GM21717 (cell line): ENCODE measurements around the gene ERC2.

Experiments used
- ATAC-seq: cut with Tn5 transposase; IDR thresholded peaks from one replicate; pipeline ENCODE4 v1.9.1; 2021; ENCODE audit warnings: mild to moderate bottlenecking, moderate library complexity; ENCODE audit not compliant: unreplicated experiment

ERC2 gene

DNA sequence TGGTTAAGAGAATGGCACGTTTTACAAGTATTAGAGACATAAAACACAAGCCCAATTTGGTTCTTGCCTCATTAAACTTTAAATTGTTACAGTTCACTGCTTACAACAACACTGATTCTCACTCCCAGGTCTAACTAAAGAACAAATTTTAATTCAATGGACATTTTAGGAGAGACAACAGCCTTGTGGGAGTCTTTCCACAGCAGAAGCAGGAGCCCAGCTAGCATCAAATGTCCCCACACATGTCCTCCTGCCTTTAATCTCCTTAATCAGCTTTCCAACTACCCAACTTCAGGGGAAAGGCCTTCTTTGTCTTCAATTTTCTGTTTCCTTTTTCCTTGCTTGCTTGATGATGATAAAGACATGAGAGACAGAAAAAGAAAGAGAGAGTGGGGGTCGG, 693.4 kb downstream of the ERC2 start:
- no peak for ATAC-seq

DNA sequence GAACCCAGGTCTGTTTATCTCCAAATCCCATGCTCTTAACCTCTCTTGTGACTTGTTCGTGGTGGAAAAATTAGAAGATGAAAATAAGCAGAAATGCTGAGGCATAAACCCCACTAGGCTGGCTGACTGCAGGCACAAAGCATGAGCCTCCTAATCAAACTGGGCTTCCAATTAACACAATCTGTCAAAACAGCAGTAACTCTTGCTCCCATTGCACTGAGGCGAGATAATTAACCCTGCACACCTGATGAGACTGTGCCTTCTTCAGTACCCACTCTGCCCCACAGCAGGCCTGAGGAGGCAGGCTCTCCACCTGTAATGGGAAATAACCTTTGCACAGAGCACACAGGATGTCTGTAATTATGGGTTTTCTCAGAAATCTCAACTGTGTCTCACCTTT, 696.8 kb downstream of the ERC2 start:
- ATAC-seq, result no peak

DNA sequence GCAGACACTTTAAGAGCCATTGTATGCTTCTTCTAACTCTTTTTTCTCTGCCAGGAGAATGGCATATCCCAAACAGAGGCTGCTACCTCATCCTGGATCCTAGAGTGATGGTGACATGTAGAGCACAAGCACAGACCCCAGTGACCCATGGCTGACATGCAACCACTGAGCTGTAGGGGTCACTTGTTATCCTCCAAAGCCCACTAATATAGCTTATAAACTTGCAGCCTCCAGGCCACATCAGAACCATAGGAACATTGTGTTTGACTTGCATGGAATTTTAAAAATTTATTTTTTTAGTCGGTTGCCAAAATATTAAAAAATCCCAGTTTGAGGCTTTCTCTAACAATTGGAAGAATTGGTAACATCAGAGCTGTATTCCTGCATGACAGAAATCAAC, 698.2 kb downstream of the ERC2 start:
- no peak for ATAC-seq

DNA sequence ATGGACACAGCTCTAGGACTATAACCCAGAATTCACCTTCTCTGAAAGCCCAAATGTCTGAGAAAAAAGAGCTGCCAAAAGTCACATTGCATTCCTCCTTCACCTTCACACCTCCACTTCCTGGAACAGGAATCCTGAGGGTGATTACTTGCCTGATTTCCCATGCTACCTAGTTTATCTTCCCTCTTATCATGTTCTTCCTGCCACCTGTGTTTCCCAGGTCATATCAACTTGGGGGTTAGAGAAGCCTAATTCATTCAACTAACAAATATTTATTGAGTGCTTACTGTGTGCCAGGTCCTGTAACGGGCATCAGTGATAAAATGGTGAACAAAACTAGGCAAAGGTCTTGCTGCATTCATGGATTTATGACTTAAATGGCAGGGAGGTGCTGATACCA, 701.5 kb downstream of the ERC2 start:
- no peak for ATAC-seq

DNA sequence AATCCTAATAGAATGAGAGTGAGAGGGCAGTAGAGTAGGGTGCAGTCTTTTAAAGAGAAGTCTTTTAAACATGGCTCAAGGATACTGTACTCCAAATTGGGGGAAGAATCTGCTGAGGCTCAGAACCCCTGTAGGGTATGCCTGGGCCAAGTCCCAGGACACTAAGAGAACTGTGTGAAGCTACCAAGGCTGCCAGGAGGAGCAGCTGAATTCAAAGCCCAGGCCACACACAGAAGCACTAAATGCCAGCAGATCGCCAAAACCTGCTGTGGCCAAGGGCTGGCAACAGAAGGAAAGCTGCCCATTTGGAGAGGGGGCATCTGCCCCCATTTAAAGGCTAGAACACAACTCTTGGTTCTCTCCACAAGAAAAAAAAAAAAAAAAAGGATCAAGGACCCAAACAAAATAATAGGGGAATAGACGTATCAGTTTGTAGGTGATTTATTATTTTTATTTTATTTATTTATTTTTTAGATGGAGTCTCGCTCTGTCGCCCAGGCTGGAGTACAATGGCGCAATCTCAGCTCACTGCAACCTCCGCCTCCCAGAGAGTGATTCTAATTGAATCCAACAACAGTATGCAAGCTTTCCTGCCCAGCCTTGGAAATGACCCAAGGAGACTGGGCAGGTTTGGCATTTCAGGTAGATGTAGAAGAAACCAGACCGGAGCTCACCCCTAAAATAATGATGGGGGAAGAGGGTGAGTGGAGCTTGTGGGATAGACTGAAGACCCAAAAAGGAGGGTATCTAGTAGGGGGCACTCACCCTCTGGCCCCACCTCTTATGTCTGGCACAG, 702.2 kb downstream of the ERC2 start:
- no peak for ATAC-seq

DNA sequence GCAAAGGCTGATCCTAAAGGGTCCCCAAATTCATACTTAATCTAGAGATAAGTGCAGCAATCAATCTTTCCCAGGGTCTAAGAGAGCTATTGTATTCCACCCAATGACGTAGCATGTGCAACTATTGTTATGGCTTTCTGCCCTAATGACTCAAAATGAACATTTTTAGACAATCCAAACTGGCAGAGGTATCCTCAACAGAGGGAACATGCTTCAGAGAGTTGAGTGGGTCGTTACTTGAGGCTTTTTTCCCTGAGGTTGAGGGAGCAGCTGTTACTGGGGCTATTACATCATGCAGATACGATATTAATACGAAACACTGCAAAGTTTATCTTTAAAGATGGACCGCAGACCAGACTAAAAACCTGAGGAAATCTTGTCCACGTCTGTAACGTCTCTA, 702.9 kb downstream of the ERC2 start:
- no peak for ATAC-seq

DNA sequence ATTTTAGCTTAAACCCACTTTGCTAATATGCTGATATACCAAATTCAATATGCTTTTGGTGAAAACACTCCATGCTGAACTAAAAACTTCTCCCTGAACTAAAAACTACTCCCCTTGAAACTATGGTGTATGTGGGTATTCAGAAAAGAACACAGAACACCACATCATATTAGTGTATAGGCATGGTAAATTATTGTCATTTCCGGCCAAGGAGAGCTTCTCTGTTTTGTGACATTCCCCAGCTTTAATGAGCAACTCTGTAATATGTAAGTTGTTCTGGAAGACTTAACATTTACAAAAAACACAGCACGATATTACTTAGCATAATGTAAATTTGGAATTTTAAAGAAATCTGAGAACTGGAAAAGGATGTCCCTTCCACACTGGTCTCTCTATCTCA, 711.3 kb downstream of the ERC2 start:
- ATAC-seq, result no peak

DNA sequence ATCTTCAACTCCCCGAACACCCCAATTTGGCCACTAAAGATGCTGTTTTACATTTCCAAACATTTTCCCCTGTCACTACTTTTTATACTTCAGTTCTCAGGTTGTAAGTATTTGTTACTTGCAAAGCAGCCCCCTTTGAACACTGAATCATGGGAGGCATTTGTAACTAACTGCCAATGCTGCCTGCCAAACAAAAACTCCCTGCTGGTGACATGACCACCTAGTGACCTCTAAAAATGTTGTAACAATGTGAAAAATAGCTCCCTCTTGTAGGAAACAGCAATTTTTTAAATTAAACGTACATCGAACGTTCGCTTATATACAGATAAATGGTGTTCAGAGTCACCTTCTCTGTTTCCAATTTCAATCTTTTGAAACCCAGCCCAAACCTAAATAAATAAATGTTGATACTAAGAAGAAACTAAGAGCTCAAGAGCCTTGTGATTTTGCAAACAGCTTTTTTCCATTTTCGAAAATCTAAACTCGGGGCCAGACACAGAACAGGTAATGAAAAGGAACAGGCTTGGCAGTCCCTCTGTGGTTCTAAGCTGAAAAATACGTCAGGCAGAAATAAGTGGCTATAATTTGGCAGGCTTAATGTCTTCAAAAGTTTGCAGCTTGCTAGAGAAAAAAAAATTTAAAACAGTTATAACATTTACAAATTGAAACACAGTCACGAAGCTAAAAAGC, 712.6 kb downstream of the ERC2 start:
- no peak for ATAC-seq

DNA sequence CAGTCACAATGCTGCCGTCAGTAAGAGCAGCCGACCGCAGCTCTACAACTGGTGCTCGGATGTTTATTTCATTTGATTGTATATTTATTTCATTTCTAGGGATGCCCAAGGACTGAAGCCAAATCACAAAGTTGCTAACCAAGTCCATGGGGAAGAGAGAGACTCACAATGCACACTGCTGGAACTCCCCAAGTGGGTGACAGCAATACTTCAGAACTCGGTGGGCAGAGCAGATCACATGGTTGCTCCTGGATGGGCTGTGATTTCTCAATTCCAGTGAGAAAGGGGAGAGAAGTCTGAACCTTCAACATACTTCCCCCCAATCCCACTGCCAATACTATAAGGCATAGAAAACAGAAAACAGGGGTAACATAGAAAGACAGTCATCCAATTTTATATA, 715.4 kb downstream of the ERC2 start:
- ATAC-seq, result no peak

DNA sequence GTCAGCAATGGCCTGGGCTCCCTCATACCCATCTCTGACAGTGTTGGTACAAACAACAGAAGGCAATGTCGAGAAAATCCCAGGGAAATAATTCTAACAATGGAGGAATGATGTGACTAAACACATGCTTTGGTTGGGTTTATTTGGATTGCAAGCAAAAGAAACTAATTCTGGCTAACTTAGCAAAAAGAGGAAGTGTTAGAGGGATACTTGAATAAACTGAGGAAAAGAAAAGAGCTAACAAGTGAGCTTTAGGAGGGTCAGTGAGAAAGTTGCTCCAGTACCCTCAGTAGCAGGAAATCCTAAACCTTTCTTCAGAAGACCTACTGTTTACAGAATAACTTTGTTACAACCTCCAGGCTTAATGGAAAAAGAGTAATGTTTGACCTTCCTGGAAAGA, 716.5 kb downstream of the ERC2 start:
- ATAC-seq, result no peak

DNA sequence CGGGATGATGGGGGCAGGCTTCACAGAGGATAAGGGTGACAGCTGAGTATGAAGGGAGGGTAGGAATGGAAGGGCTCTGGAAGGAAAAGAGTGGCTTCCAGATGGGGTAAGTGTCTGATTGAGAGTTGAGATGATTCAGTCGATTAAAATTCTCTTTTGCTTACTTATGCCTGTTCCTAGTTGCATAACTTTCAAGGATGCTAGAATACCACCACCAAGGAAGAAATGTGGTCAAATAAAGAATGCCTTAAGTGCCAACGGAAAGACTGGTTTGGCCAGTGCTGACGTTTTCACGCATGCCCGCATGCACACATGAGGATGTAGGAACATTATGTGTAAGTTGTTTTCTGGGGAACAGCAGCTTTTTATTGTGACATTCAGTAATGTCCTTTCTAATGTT, 717.7 kb downstream of the ERC2 start:
- ATAC-seq, result no peak

DNA sequence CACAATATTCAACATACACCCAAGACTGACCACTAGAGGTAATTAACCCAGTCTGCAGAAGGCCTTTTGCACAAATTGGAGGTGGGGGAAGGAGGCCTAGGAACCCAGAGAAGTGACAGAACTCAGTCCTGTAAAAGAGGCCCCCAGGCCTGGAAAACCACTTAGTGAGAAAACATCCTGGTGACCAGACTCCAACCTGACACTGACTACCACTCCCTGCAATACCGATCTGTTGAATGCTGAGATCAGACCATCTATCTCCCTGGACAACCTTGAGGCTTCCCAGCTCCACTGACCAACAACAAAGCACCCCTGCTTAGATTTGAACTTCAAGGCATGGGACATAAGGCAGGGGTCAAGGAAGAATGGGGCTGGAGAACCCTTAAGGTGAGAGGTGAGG, 719.2 kb downstream of the ERC2 start:
- ATAC-seq, result no peak

DNA sequence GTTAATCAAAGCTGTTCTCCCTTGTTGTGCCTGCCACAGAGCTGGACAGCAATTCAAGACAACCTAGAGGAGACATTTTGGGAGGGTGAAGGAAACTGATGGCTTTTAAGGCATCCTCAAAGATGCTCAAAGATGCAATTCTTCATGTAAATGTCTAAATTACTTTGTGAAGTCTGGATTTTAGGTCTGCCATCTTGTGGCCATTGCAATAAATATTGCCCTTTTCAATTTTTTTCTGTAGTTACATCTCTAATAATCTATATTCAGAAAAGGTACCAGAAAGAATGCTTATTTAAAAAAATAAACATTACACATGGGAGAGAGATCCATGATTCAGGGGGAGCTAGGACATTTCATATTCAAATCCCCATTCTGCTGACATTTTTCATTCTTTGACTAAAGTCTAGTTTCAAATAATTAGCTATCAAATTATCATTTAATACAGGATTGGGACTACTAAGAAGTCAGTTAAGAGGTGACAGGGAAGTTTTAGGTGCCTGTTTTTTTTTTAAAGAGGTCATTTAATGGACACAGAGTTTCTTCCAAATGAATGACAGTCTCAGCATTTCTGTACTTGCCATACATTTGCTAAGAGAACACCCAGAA, 721.4 kb downstream of the ERC2 start:
- ATAC-seq, result no peak

DNA sequence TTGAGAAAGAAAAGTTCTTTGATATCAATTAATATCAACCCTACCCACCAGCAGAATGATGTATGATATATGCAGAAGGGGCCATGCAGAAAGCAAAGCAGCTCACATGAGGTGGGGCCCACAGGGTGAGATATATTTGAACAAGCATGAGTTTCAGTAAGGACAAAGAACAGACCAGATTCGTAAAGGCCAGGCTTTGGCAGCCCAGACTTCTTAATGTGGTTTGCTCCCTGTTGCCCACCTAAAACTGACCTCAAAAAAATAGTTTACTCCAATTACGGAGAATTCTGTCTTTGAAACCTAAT, 725.5 kb downstream of the ERC2 start:
- ATAC-seq, result no peak

DNA sequence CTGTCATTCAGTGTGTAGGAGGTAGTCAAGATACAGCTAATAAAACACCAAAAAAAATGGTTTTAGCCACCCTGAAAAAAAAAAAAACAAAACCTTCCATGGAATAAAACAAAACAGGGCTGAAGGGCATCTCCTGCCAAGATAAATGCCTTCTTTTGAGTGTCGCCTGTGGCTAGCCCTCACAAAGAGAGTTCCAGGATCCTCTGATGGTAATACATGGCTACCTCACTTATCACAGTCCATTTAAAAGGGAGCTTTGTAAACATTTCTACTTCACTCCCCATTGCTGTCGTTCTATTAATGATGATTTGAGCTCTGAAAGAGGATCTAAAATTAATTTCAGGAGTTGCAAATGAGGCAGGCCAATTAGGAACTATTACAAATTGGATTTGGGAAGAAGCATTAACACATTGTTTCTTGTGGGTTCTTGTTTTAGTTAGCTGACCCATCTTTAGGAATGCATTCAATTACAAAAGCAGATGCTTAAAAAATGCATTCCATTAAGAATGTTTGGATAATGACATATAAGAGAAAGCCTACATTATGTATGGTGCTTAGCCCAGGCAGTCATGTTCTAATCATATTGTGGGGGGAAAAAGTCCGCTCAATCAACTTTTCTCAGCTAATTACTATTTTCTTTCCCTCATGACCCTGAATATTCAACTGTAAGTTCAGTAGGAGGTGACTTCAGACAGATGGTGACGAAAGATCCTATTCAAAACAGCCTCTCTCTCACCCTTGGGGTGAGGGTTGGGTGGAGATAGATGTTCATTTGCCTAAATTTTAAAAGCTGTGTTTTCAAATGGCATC, 726.0 kb downstream of the ERC2 start:
- ATAC-seq, result no peak

DNA sequence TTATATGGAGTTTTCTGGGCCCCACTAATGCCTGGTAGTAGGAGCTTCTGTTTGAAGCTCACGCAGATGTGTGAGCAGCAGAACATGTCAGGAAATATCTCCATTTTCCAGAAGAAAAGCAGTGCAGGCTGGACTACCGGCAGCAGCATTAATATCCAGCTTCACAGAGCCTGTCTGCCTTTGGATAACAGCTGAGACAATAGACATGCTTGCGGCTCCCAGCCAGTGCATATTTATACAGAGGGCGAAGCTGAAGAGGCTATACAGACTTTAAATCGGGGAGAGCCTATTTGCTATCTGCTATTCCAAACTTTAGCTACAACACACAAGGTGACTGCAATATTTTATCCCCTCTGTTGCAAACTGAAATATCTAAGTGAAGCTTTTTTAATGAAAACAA, 731.1 kb downstream of the ERC2 start:
- ATAC-seq, result no peak

DNA sequence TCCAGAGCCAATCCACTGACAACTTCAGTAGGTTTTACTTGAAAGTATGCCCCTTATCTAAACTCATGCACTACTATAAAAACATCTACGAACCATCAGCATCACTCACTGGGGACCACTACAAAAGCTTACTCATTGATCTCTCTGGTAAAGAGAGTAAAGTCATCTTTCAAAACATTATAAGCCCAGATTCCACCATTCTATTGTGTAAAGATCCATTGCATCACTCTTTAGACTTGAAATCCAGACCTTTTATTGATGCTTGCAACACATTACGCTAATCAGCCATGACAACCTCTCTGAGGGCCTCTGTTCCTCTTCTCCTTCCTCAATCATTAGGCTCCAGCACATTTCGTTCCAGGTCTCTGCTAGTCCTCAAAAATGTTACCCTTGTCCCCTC, 732.3 kb downstream of the ERC2 start:
- no peak for ATAC-seq

DNA sequence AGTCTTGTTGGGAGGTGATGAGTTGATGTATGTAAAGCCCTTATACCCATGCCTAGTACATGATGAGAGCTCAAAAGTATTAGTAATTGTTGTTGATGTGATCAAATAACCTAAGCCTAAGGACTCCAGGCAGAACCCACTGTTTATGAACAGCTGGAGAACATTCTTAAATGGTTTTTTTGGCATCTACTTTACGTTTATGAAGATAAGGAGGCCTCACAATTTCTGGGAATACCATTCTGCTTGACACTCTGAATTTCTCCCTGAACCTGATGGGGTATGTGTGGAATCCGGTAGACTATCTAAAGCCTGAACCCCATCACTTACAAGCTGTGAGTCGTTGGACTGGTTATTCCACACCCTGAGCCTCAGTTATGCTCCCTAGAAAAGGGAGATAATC, 736.5 kb downstream of the ERC2 start:
- no peak for ATAC-seq

DNA sequence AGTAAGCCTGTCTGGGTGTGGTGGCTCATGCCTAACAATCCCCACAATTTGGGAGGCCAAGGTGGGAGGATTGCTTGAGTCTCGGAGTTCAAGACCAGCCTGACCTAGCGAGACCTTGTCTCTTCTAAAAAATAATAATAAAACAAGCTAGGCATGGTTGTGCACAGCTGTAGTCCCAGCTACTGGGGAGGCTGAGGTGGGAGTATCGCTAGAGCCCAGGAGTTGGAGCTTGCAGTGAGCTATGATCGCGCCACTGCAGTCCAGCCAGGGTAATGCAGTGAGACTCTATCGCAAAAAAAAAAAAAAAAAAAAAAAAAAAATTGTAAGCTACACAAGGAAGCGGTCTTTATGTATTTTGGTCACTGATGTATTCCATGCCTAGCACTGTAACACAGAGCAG, 738.7 kb downstream of the ERC2 start:
- no peak for ATAC-seq

DNA sequence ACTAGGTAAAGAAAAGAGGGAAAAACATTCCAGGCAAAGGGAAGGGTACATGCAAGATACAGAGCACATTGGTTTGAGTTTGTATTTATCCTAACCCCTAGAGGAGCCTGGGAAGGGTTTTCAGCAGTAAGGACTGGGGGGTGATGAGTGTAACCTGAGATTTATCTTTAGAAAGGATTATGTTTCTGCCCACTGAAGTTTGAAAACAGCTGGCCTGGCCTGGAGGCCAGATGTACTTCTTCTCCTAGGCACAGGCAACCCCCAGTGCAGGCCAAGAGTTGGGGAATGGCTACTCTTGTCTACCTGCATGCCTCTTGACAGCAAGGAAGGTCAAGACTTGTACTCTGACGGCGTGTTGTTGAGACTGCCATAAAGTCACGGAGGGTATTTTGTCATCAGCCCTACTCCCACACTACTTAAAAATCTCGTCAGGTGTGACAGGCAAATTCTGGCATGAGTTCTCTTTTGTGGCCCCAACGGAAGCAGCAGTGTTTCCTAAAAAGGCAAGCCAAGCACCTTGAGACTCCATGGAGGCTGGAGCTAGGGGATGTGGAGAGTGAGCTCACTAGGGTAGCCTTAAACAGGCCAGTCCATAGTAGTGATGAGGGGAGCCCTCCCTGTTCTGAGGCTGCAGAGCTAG, 739.7 kb downstream of the ERC2 start:
- no peak for ATAC-seq

DNA sequence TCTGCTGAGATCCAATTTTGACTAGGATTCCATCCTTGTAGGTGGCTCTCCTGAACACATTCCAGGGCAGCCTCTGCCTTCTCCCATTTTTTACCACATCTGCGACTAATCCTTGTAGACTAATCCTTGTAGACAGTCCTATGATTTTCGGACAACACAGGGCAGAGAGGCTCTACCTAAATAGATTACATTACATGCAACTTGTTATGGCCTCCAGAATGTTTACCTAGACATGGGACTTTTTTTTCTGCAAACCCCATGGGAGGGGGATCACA, 741.8 kb downstream of the ERC2 start:
- ATAC-seq, result no peak
